COLO668 (cell line): ENCODE measurements around the gene TAGLN3.
A peak's percentile ranks its signal among the peaks of the same experiment; 100 is the strongest.
"Not testable (repeated sequence)": the region's sequence is repeated elsewhere in the genome, so short reads cannot be mapped to it uniquely, and the experiment has no call there.

Experiments
- DNase-seq: peaks from one replicate; lab custom pipeline; 2025; ENCODE audit not compliant: unreplicated experiment; lab: John Stamatoyannopoulos, UW

TAGLN3 gene

DNA sequence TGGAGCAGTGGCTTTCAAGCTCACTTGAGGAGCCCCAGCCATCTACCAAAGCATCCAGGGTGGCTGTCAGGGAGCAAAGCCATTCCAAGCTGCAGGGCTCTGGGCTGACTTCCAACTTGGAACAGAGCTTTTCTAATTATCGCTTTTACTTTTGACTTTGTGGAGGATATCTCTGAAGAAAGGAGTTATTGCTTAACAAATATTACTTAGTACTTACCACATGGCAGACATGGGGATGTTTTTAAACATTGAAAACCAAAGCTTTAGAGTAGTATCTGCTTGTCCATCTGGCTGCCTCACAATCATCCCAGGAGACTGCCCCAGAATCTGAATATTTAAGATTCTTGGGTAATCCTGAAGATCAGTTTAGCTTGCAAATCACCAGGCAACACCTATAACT lies 8.9 kb downstream of the TAGLN3 start:
- no peak for DNase-seq

DNA sequence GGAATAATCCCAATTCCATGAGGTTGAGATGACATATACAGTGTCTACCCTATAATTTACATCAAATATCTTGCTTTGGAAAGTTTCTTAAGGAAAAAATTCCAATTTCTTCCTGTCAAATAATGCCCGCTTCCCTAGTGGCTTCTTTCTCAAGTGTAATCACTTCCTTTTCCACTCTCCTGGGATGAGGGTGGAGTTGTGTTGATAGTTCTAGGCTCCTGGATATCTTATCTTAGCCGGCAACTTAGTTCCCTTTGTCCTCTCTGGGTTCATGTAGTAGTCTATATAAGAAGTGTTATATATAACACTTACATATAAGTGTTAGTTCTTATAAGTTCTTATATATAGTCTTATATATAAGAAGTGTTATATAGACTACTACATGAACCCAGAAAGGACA lies 10.9 kb downstream of the TAGLN3 start:
- no peak for DNase-seq

DNA sequence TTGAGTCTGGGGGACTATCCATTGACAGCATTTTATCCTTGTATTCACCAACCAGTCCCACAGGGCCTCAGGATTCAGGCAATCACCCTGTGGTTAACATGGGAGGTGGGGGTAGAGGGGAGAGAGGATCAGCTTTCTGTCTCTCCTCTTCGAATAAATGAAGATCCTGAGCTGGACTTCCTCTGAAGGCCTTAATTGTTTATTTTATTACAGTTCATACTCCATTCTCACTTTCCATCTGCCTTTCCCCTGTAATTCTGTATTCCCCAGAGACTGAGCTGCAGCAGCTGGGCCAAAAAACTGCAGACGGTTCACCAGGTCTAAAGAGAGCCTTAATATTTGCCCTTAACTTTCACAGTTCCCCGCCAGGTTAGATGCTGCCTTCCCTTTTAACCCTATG lies 11.9 kb downstream of the TAGLN3 start:
- no peak for DNase-seq

DNA sequence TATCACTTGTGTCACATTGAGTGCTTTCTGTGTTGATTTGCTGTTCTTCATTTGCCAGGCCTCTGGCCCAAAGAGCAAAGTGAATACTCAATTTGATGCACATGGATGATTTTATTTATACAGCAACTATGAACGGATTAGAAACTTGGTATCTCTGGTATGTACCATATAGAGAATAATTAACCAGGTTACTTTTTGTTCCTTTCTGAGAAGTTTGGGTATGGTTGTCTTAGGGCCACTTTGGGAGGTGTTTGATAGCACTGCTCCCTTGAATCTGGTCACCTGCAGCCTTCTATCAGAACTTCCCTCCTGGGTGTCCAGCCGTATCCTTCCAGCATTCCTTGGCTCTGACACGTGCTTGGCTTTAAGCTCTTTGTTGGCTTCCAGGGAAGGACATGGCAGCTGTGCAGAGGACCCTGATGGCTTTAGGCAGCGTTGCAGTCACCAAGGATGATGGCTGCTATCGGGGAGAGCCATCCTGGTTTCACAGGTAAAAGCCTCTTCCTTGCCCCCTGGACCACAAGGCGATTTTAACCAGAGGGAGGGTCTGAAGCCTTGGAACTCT lies 12.7 kb downstream of the TAGLN3 start:
- DNase-seq: no peak

DNA sequence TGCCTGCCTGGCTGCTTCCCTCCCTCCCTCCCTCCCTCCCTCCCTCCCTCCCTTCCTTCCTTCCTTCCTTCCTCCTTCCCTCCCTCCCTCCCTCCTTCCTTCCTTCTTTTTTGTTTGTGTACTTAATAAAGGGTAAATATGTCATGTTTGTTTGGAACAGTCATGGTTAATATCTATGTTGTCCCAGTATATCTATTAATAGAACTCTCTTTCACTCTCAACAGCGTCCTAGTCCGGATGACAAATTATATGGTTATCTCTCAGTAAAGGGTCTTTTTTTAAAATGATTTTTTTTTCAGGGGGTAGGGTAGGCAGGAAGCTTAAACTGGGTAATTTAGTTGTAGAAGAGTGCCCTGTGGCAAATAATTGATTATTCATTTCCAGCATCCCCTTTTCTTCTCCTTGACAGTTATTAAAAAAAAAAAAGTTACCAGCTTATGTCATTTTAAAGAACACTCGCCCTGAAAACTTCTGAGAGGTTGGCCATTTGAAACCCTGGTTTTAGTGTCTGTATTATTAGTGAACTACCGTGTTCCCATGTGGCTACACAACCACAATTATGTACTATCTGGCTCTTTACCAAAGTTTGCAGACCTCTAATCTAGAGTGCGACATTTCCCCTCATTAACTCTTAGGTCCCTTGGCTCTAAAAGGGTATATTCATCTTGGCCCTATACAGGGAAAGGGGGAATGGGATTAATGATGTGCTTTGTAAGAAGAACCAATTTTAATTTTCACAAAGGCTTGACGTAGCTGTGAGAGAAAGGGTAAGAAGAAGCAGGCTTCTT lies 13.7 kb downstream of the TAGLN3 start:
- no peak for DNase-seq

DNA sequence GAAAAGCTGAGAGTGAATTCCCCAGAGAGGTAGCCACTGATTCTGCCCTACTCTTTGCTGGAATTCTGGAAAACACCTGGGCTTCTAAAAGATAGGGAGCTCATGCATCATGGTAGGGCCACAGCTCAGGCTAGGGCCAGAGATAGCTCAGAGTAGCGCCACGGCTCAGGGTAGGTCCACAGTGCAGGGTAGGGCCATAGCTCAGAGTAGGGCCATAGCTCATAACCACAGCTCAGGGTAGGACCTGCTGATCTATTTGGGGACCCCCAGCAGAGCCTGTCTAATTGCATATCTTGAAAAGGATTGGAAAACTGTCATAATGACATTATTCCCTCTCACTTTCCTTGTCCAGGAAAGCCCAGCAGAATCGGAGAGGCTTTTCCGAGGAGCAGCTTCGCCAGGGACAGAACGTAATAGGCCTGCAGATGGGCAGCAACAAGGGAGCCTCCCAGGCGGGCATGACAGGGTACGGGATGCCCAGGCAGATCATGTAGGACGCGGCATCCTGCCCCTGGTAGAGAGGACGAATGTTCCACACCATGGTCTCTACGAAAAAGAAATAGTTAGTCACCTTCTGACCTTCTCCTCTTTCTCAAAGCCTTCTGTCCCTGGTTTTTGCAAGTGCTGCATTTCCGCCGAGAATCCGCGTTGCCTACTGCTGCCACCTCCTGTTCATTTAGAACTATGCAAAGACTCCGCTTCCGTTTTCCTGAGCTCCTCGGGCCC lies 14.5 kb downstream of the TAGLN3 start:
- DNase-seq: no peak

DNA sequence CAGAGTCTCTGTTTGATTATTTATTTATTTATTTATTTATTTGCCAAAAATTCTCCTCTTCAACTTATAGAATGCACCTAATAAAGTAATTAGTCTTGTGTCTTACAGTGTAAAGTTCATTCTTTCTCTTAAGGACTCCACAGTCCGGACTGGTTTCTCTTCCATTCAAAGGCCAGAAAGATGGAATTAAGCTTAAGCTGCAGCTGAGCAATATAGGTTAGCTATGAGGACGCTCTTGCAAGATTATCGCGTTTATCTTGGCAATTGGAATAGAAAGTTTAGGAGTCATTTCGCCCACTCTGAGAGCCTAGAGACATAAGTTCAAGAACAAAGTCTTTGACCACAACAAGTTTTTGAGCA lies 15.0 kb downstream of the TAGLN3 start:
- no peak for DNase-seq

DNA sequence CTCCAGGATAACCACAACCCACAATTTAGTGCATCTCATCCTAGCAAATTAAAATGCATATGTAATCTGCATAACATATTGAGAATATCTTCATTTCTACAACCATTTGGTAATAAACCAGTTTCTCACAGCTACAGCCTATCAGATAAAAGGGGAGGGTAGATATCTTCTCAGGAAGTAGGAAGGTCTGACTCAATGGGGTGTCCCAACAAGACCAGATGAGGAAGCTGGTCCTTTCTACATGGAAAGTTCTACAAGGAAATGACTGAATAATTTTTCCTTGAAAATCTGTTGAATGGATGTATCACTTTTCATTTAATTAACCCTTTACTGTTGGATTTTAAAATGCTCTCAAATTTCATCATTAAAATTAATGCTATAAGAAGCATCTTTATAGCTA lies 18.4 kb downstream of the TAGLN3 start:
- no peak for DNase-seq

DNA sequence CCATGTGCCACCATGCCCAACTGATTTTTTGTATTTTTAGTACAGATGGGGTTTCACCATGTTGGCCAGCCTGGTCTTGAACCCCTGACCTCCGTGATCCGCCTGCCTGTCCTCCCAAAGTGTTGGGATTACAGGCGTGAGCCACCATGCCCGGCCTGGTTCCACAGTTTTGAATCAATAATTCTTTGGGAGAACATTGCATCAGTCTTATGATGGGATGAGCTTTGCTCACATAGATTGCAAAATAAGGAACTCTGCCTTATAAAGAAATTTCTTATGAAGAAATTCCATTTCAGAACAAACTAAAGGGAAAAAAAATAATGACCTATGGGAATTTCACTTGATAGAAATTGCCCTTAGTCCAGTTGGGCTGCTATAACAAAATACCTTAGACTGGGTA lies 20.0 kb downstream of the TAGLN3 start:
- DNase-seq: no peak

DNA sequence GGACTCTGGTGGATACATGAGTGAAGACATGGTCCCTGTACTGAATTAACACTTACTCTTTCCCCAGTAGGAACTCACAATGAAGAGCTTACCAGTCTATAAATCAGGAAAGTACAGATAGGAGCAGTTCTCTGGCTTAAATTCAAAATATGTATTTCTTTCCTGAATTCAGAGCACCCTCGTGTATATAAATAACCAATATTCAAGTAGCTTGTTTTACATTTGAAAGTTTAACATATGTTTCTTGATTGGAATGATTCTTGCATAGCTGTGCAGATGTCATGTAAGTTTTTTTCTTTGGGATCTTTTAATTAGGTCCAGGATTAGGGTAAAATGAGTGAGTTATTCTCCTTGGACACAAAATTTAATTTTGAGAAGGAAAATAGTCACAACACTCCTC lies 21.0 kb downstream of the TAGLN3 start:
- no peak for DNase-seq

DNA sequence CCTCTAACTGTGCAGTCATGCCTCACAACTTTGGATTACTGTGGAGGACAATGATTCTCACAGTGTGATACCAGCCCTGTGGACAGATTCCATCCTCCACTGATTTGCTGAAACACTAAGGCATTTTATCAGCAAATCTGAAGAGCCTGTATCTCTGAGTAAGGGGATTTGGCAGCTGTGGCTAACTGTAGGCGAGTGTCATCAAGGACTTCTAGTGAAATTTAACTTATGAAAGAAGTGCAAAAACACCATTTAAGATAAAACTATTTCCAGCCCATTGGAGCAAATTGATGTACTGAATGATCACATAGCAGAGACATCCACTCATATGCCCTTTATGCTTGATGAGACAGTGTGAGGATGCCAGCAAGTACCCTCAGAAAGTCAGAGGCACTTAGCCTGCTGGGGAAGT lies 22.0 kb downstream of the TAGLN3 start:
- no peak for DNase-seq

DNA sequence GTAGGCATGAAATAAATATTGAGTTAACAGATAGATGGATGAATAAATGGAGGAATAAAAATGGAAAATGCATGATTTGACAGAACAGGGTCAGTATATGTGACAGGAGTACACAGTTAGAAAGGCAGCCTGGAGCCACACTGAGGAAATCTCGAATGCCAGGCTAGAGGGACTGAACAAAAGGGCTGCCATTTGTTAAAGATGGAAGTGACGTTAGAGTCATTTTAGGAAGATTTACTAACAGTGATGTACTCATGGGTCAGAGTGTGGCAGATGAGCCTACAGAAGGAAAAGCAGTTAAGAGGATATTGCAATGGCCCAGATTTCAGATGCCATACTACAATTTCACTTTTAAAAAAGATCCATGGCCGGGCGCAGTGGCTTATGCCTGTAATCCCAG lies 28.4 kb downstream of the TAGLN3 start:
- DNase-seq: no peak

DNA sequence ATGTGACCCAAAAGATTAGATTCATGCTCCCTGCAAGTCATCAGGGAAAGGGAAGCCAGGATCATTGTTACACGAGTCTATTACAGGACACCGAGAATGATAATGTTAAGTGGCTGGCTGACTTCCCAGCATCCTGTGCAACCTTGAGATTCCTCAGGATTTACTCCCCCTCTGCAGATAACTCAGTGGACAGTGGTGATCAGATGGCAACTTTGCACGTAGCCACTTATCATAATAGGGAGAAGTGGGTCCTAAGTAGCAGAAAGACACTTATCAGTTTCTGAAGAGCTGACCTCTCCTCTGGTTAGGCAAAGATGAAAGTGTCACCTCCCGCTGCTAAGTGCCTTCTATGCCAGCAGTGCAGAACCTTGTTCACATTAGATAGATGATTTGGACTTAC lies 29.1 kb downstream of the TAGLN3 start:
- DNase-seq: no peak

DNA sequence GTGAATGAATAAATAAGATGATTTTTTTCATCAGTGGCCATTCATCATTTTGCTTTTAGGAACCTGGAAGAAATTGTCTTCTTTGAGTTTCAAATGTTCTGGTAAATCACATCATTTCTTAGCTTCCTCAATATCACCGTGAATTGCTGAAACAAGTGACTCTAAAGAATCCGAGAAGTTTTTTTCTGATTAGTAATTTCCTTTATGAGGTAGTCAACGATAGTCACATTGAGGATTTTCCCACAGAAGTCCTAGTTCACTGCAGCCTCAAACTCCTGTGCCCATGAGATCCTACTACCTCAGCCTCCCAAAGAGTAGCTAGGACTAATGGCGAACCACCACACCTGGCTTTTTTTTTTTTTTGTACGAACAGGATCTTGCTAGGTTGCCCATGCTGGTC lies 32.2 kb downstream of the TAGLN3 start:
- no peak for DNase-seq

DNA sequence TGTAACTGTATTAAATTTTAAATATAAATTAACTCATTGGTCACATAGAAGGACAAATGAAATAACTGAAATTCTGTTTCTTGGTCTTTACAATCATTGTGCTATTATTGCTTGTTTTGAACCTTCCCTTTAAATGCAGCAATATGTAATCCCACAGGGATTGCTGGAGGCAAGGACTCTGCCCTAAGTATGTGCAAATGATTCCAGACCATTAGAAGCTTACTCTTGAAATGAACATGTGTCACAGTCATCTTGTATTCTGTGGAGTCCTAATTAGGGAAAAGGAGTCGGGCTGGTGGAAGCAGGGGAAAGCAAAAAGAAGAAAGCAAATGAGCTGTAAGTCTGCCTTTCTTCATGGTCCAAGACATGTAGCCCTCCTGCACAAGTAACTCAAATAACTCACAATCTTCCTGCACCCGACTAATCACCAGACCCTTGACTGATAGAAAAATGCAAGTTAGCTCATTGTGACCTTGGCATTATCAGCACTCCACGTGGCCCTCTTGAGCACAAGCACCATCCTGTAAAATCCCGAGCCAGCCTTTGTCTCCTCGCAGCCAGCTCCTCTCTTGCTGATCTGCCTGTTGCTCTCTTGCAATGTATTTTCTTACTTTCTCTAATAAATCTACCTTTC lies 33.5 kb downstream of the TAGLN3 start:
- no peak for DNase-seq

DNA sequence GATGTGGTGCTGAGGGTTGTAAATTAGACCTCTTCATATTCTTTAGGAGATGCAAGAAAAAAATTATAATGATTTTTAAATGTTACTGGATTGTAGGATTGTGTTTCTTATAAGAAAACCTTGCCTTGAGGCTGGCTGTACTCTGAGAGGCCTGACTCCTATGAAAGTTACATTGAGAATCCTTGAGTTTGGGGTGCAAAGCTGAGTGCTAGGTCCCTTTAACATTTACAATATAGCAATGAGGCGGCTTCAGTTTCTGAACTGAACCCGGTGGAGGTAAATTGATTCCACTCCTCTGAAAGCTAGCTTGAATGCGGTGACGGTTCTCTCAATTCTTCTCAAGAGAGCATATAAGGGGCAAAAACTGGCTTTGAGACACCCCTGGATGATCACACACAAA lies 35.7 kb downstream of the TAGLN3 start, which contains the start of gene TMPRSS7:
TSS of gene TMPRSS7 (plus strand) at position 301 of the 400 bp plus-strand sequence. CDS start 110 bp downstream, outside the sequence.
- DNase-seq: no peak

DNA sequence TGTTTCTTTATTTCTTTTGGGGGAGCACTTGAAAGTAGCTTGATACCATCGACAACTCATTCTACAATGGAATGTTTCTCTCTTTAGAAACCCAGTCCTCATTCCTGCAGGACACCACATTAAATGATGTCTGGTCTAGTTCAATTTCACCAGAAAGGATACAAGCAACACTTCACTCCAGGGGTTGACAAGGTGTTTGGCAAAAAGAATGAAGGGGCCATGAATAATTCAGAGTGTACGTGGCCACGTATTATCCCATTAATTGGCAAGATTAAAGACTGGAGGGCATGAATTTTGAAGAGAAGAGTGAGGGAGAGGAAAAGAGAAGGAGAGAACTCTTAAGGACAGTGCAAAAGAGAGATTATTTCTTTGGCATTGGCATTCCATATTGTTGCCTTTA lies 36.5 kb downstream of the TAGLN3 start:
- DNase-seq: no peak

DNA sequence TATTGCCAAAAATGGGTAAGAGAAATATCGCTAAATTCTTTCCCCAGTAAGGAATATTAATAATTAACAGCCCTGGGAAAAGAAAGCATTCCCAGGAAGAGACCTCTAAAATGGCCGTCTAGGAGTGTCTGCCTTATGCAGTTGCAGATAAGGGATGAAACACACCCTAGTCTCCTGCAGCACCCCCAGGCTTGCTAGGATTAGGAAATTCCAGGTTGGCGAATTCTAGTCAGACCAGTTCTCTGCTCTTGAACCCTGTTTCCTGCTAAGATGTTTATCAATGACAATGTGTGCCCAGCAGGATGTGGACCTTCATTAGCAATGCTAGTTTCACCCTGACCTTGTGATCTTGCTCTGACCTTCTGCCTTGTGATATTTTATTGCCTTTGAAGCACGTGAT lies 38.5 kb downstream of the TAGLN3 start:
- DNase-seq: not testable (repeated sequence)

DNA sequence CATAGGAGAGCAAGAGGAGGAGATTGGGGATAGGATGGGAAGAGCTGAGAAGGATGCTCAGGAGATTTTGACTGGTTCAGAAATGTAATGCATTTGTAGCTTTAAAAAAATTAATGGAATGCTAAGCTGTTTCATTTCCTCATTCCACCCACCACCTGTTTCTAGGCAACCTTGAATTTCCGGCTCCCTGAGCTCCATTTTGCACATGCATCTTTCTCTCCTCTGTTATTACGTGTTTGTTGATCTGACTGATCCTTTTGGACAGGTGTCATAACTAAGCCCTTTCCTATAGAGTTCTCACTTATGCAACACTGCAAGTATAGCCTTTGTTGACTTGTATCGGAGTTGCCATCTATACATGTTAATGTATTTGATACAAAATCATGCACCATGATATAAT lies 40.1 kb downstream of the TAGLN3 start:
- DNase-seq: peak; percentile 18

DNA sequence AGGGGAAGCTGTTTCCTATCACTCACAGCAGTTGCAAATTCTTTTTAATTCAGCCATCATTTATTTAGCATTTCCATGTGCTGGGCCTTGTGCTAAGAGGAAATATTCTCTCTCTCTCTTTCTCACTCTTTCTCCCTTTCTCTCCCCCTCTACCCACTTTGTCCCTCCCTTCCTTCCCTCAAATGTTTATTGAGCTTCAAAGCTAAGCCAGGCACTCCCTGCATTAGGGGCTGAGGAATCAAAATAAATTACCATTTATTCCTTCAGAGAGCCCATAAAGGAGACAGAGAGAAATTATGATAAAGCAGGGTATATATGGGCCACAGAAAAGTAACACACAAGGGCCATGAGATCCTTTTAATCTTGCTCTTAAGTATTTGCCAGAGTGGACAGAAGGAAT lies 42.6 kb downstream of the TAGLN3 start:
- no peak for DNase-seq

DNA sequence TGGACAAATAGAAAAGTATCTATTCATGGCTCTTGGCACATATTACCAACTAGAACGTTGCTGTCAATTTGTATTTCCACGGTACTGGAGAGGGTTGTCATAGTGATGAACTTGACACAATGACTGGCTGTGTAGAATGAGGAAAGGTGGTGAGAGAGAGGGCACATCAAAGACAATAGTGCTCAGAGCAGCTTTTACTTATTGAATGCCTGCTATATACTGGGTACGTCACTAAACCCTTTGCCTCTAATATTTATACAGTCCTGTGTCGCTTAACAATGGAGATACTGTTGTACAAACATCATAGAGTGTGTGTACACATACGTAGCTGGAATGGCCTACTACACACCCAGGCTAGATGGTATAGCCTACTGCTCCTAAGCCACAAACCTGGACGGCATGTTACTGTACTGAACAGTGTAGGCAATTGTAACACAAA lies 44.1 kb downstream of the TAGLN3 start:
- DNase-seq: peak; percentile 71
